Fibroblast of lung (primary cell): ENCODE measurements around the gene SEMA5A.

Experiments
- EZH2 ChIP-seq: IDR thresholded peaks from 2 replicates; pipeline ENCODE4 v1.5.1; 2012; ENCODE audit warnings: low read length, control low read depth, mild to moderate bottlenecking; ENCODE audit errors: missing control alignments
- TF ChIP-seq, protein P1 (sequence below), 2 donors: IDR thresholded peaks in 1 of 2; conservative IDR thresholded peaks in 1 of 2; 1 replicate in 1 of 2; 2 replicates in 1 of 2; pipeline ENCODE4 v1.5.1; 2011 to 2012; ENCODE audit warnings: low read length in 2 of 2, control low read depth in 1 of 2, inconsistent platforms in 1 of 2, low read depth in 1 of 2, mild to moderate bottlenecking in 1 of 2

DNA sequence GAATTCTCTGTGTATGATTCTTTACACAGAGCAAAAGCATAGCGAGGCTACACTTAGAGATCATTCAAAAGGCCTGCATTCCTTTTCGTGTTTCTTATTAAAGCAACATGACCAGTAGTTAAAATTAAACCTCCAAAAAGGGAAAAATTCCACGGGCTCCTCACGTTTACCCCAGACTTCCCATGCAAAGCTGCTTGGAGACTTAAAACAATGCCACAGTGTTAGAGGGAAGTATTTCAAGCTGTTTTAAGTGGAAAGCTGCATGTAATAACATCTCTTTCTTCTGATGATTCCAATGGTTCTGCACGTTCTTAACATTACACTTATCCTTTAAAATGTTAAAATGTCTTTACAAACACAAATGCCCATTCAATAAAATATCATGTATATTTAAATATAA, 405.2 kb downstream of the SEMA5A start:
- TF ChIP-seq, protein P1, sequence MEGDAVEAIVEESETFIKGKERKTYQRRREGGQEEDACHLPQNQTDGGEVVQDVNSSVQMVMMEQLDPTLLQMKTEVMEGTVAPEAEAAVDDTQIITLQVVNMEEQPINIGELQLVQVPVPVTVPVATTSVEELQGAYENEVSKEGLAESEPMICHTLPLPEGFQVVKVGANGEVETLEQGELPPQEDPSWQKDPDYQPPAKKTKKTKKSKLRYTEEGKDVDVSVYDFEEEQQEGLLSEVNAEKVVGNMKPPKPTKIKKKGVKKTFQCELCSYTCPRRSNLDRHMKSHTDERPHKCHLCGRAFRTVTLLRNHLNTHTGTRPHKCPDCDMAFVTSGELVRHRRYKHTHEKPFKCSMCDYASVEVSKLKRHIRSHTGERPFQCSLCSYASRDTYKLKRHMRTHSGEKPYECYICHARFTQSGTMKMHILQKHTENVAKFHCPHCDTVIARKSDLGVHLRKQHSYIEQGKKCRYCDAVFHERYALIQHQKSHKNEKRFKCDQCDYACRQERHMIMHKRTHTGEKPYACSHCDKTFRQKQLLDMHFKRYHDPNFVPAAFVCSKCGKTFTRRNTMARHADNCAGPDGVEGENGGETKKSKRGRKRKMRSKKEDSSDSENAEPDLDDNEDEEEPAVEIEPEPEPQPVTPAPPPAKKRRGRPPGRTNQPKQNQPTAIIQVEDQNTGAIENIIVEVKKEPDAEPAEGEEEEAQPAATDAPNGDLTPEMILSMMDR (conservative IDR thresholded peaks at IDR 0.05 in 1 of 2, IDR thresholded peaks at IDR 0.05 in 1 of 2; ENCODE audit: low read depth in 1 of 2, low read length in 2 of 2), result no peak
- no peak for TF ChIP-seq EZH2
